ENCODE data around the gene IL12RB2.
A peak's percentile ranks its signal among the peaks of the same experiment; 100 is the strongest.

The IL12RB2 gene

DNA sequence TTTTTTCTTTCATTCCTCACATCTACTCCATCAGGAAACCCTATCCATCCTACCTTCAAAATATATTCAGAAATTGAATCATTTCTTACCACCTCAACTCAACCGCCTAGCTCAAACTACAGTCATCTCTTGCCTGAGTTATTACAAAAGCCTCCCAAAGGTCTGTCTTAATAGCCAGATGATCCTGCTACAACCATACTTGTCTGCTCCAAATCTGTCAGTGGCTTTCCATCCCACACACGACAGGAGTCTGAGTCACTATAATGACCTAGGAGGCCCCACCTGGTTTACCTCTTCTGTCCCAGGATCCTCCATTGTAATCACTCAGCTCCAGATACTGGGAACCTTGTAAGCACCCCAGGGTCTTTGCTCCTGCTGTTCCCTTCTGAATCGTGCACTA lies 37.1 kb upstream of the IL12RB2 start:
- in situ Hi-C loops (cut with HindIII; ENCODE audit: low sequenced_read_pairs) = no loop called here
- no peak overlapping the region for H3K4me3 ChIP-seq (ENCODE audit: low read depth, low read length)
- DNase-seq (ENCODE audit: low read depth, low spot score) = no peak
- TF ChIP-seq, protein P1, sequence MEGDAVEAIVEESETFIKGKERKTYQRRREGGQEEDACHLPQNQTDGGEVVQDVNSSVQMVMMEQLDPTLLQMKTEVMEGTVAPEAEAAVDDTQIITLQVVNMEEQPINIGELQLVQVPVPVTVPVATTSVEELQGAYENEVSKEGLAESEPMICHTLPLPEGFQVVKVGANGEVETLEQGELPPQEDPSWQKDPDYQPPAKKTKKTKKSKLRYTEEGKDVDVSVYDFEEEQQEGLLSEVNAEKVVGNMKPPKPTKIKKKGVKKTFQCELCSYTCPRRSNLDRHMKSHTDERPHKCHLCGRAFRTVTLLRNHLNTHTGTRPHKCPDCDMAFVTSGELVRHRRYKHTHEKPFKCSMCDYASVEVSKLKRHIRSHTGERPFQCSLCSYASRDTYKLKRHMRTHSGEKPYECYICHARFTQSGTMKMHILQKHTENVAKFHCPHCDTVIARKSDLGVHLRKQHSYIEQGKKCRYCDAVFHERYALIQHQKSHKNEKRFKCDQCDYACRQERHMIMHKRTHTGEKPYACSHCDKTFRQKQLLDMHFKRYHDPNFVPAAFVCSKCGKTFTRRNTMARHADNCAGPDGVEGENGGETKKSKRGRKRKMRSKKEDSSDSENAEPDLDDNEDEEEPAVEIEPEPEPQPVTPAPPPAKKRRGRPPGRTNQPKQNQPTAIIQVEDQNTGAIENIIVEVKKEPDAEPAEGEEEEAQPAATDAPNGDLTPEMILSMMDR (IDR thresholded peaks at IDR 0.05; ENCODE audit: low read depth, low read length) = no peak

DNA sequence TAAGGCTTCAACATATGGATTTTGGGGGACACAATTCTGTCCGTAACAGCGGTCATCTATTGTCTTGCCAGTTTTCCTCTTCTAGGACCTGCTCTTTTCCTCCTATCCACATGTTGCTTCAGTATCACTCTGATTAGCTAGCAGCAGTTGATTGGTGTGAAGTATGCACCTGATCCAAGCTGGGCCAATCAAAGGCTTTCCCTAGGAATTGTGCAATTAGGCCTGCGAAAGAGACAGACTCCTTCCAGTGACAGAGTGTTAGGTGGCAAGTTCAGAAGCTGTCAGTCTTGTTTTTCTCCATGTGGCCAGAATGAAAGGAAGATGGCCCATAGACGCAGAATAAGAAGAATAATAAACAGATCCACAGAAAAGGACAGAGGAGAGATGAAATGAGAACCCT lies 34.1 kb upstream of the IL12RB2 start:
- DNase-seq (ENCODE audit: low read depth, low spot score) = no peak
- TF ChIP-seq, protein P1 (IDR thresholded peaks at IDR 0.05; ENCODE audit: low read depth, low read length) = no peak
- no peak overlapping the region for H3K4me3 ChIP-seq (ENCODE audit: low read depth, low read length)
- in situ Hi-C loops (cut with HindIII; ENCODE audit: low sequenced_read_pairs) = no loop called here

DNA sequence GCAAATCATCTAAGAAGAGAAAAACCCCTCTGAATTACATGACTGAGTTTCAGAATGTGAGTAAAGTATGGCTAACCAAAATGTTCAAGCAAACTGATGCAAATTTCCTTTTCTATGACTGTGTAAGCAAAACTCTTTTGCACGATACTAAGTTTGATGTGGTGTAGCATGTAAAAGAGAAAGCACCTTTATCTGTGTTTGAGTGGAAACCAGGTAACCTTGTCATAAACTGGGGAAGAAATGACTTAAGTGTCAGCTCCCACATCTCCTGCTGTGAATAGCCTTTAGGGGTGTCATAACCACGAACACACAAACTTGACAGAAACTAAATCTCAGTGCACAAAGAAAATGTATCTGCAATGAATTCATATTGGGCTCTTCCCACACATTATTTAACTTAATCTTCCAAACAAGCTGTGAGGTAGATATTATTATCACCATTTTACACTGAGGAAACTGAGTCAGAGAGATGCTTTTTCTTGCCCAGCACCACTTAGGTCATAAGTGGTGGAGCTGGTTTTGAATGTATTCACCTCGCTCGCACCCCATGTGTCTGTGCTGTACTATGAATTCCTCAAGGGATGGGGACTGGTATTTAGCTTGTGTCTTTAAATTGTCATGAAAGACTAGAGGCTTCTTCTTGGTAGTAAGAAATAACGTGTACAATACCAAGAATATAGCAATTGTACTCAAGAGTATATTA lies 32.9 kb upstream of the IL12RB2 start:
- TF ChIP-seq, protein P1 (IDR thresholded peaks at IDR 0.05; ENCODE audit: low read depth, low read length) = no peak
- in situ Hi-C loops (cut with HindIII; ENCODE audit: low sequenced_read_pairs) = no loop called here
- H3K4me3 ChIP-seq (ENCODE audit: low read depth, low read length) = no peak overlapping the region
- no peak for DNase-seq (ENCODE audit: low read depth, low spot score)

DNA sequence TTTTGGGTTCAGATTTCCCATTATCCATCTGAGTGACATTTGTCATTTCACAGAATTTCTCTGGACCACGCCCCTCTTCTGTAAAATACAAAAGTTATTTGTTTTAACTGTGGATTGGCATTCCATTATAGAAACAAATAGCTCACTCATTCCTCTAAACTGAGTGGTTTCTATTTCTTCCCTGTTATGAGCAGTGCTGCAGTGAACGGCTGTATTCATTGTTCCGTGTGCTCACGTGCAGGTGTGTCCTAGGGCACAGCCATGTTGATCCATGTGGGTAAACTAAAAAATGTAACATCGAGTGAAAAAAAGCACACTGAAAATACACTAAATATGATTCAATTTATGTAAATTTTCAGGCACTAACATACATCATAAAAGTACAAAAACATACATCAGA lies 27.0 kb upstream of the IL12RB2 start:
- in situ Hi-C loops (cut with HindIII; ENCODE audit: low sequenced_read_pairs) = no loop called here
- DNase-seq (ENCODE audit: low read depth, low spot score) = no peak
- TF ChIP-seq, protein P1 (IDR thresholded peaks at IDR 0.05; ENCODE audit: low read depth, low read length) = no peak
- no peak overlapping the region for H3K4me3 ChIP-seq (ENCODE audit: low read depth, low read length)

DNA sequence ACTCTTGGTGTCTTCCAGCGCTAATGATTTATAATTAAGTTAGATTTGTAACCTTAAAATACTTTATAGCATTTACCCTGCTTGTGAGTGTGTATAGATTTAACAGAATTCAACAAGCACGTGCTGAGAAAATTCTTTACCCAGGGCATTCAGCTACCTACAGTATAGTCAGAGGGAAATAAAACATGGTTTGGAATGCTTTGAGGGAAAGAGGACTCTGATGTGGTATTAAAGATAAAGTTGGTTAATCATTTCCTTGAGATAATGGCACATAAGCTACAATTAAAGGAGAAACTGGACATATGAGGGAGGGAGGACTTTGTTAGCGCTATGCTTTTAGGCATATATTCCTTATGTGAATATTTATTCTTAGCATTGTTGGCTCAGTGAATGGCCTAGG lies 26.4 kb upstream of the IL12RB2 start:
- TF ChIP-seq, protein P1 (IDR thresholded peaks at IDR 0.05; ENCODE audit: low read depth, low read length) = no peak
- in situ Hi-C loops (cut with HindIII; ENCODE audit: low sequenced_read_pairs) = no loop called here
- H3K4me3 ChIP-seq (ENCODE audit: low read depth, low read length) = no peak overlapping the region
- DNase-seq (ENCODE audit: low read depth, low spot score) = no peak

DNA sequence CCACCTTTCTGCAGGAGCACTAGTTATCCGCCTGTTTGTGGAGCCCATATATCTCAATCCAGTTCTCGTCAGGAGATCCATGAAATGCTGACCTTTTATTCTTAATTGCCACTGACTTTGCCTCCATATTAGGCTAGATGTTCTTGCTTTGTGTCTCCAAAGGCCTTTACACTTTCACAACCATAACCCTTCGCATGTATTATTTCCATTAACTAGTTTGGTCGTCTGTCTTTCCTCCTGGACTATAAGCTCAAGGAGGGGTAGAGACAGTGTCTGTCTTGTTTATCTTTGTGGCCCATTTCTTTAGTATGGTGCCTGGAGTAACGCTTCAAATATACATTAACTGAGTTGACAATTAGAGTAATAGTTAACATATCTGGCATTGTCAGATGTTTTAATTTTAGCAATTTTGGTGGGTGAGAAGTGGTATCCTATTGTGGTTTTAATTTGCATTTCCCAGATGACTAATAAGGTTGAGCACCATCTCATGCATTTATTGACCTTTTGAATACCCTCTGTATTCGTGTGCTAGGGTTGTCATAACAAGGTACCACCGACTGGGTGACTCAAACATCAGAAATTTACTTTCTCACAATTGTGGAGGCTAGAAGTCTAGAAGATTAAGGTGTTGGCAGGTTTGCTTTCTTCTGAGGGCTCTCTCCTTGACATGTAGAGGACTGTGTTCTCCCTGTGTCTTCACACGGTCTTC lies 21.7 kb upstream of the IL12RB2 start:
- no peak overlapping the region for H3K4me3 ChIP-seq (ENCODE audit: low read depth, low read length)
- TF ChIP-seq, protein P1 (IDR thresholded peaks at IDR 0.05; ENCODE audit: low read depth, low read length) = no peak
- in situ Hi-C loops (cut with HindIII; ENCODE audit: low sequenced_read_pairs) = no loop called here
- DNase-seq (ENCODE audit: low read depth, low spot score) = peak; percentile 11

Data from astrocyte of the spinal cord (primary cell).